ENCODE measurements around the gene TUBGCP3.

TUBGCP3 gene

DNA sequence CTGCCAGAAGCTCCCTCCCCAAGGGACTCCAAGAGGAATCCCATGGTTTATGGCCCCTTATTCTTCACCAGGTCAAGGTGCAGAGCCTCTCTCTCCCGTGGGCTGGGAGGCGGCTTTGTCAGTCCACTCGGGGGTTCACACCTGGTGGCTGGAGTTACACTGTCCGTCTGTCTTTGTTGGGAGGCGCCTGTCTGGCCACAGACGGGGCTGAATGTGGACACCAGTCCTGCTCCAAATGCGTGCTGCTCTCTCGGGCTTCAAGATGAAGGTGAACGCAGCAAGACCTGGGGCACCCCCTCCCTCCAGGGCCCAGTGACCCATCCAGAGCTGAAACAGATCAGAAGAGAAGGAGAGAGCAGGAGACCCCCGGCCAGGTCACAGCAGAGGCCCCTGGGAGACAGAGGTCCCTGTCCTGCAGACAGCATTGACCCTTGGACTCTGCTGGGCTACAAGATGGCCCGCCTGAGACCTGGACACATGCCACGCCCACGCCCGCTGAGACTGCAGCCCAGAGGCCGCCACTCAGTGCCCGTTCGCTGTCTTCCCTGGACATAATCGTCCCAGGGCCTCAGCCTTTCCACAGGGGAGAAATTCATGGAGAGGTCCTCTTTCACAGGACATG lies 29.9 kb upstream of the TUBGCP3 start:
- no peak for FAIRE-seq
- DNase-seq (ENCODE audit: low spot score), result no peak

DNA sequence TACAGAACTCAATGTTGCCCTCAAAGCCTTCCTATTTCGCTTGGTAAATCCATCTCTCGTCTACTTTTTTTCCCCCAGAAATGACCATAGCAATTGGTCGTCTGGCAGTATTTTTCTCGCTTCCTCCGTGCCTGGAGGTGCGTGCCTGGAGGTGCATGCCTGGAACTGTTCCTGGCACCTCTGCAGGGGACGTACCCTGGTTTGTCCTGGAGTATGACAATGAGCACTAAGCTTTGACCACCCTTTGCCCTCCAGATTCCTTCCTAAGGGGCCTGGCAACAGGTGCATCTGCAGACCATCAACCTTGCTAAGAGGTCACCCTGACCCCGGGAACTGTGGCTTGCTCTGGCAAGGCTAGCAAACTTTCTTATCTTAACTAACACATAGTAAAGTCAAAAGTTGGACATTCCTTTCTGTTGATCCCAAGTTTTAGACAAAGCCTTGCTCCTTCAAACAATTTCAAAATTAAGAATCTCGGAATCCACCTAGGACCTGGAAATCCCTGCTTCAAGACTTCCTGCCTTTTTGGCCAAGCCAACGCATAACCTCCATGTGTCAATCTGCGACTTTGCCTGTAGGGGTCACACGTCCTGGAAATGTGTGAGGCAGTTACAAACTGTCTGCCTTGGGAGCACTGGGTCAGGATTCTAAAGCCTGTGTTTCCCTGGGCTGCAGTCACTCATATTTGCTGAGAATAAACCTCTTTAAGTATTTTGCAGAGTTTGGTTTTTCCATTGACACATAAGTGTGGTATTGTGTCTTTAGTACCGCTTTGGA lies 28.8 kb upstream of the TUBGCP3 start:
- FAIRE-seq, result no peak

DNA sequence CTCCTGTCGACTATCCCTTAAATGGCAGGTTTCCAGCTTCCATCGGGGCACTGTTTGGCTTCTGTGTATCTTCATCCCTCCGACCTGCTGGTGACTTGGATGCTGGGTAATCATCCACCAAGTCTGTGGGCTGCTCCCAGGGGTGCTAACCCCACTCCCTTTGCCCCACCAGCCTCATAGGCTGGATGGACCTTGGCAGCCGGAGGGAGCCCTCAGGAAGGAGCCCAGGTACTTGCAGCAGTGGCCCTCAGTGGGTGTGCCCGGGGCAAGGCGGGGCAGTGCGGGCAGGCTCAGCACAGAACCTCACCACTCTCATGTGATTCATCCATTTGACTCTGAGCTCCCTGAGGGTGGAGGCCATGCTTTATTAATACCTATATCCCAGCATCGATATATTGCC lies 27.4 kb upstream of the TUBGCP3 start:
- no peak for FAIRE-seq

More for the DNA sequence above, 28.8 kb upstream of the TUBGCP3 start:
- DNase-seq (ENCODE audit: low spot score), result peak; percentile 26

DNA sequence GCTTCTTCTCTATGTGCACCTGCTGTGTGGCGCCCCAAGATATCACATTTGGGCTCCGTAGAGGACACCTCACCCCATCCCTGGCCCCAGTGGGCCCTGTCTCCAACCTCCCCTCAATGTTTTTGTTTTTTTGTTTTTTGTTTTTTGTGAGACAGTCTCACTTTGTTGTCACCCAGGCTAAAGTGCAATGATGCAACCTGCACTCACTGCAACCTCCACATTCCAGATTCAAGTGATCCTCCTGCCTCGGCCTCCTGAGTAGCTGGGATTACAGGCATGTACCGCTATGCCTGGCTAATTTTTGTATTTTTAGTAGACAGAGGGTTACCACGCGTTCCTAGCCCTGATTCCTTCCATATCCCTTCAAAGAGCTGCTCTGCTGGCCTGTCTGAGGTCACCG lies 26.9 kb upstream of the TUBGCP3 start:
- FAIRE-seq (no peak), DNase-seq (ENCODE audit: low spot score) (no peak)

More for the DNA sequence above, 27.4 kb upstream of the TUBGCP3 start:
- DNase-seq (ENCODE audit: low spot score), result no peak

DNA sequence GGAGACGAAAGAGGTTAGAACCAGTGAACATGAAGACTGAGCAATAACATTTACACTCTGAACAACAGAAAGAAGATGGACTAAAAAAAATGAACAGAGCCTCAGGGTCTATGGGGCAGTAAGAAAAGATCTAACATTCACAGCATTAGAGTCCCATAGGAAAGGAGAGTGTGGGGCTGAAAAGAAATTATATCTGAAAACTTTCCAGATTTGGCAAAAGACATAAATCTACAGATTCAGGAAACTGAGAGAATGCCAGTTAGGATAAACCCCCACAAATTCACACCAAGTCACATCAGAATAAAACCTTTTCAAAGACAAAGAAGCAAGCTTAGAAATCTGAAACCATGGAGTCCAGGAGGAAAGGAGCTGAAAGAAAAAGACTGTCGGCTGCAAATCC lies 20.3 kb upstream of the TUBGCP3 start:
- no peak for FAIRE-seq
- no peak for DNase-seq (ENCODE audit: low spot score)

DNA sequence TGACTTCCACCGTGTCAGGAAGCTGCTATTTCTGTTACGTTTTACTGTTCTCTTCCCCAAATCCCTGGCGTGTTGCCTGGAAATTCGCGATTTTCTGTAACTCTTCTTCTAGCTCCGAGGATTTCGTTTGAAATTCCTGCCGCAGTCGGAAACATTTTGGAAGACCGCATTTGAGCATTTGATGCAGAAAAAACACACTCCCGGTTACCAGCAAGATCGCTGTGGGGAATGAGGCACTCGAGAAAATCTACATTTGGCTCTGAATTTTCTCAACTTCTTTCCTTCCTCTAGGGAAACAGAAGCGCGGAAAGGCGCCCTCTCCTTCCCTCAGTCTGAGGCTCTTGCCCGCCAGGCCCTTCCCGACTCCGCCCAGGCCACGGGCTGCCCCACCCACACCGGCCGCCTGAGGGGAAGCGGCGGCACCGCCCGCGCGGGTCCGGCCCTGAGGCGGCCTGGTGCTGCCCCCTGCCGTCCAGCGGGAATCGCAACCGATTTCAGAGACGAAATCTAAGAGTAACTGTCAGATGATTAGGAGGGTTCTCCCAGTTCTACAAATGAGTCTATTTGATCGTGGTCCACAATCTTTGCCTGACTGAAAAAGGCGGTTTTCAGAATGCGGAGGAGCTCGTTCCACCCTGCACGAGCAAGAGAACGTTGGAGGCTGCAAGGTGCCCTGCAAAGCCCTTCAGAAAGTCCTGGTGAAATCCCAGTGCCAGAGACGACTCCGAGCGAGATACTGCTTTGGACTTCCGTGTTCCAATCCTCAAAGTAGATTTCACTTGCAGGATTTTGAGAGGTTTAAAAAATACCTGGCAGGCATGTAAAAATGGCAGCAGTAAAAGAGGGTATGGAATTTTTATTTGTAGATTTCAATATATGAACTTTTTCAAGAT lies 18.4 kb upstream of the TUBGCP3 start:
- DNase-seq (ENCODE audit: low spot score) (peak; percentile 52), FAIRE-seq (no peak)

DNA sequence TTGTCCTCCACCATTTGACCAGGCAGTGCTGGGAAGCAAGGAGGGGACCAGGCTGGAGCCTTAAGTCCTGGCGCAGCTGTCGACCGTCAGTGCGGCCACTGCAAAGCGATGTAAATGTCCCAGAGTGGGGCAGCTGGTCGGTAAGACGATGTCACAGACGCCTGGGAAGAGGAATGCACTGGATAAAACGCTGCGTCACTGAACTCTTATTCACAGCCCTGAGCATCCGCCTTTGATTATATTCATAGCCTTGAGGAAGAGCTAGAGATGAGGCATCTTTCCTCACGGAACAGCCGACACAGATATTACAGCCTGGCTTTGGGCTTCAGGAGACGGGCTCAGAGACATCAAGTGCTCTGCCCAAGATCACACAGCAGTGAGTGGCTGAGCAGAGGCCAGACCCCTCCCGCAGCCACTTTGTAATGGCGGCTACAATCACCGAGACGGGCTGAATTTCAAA lies 17.6 kb upstream of the TUBGCP3 start:
- no peak for DNase-seq (ENCODE audit: low spot score)
- no peak for FAIRE-seq

DNA sequence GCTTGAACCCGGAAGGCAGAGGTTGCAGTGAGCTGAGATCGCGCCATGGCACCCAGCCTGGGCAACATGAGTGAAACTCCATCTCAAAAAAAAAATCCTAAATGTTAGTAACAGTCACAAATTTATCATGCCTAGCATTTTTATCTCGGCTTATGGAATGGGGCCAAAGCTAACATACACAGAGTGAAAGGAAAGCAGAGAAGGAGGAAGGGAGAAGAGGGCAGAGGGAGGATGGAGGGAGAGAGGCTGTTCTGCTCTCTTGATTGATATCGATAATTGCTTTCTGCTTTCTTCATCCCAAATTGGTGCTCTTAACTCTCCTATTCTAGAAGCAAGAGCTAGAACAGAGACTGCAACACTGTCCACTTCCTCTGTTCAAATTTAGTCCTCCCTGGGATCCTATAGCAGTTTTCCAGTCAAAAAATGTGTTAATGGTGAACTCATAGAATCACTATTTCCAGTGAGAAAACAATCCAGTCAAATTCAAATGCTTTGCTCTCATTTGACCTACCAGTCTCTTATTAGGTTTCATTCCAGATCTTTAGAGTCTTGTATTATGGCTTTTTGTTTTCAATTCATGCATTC lies 15.8 kb upstream of the TUBGCP3 start:
- no peak for DNase-seq (ENCODE audit: low spot score)
- no peak for FAIRE-seq

DNA sequence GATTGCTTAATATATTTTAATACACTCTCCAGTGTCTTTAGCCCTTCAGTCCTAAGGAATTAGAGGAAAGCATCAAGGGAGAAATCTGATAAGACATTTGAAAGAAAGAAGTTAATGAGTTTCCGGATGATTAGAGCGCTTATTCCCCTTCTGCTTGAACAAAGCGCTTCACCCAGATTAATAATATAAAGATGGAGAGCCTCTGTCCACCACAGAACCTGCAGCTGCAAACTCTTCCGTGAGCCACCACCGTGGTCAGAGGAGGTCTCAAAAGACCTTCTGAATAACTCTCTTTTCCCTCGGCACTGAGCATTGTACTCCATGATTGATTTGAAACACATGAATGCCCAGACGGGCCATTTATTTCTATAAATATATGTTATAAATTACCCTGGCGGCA lies 14.2 kb upstream of the TUBGCP3 start:
- no peak for FAIRE-seq
- no peak for DNase-seq (ENCODE audit: low spot score)

DNA sequence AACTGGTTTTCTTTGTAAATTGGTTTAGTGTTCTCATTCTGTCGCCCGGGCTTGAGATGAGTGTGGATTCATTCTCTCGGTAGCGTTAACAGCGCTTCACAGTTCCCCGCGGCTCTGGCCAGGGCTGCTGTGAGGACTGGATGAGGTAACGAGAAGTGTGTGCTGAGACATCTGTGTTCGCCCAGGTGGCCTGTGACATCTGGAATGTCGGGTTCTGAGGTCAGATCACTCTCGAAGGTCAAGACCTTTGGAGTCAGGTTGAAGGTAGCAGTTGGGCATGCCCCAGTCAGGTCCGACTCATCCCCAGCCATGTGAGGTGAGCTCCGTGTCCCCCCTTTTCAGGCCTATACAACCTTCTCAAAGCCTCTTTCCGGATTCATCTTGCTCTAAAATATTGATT lies 13.4 kb upstream of the TUBGCP3 start:
- FAIRE-seq (no peak), DNase-seq (ENCODE audit: low spot score) (no peak)

DNA sequence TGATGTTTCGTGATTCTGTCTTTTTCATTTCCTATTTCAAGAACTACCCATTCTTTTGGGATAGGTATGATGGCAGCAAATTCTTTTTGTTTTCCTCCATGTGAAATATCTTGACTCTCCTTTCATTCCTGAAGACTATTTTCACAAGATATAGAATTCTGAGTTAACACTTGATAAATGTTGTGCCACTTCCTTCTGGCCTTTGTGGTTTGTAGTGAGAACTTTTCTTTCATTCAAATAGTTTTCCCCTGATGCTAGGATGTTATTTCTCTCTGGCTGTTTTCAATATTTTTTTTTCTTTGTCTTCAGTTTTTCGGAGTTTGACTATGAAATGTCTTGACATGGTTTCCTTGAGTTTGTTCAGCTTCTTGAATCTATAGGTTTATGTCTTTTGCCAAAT lies 8.3 kb upstream of the TUBGCP3 start:
- FAIRE-seq (no peak), DNase-seq (ENCODE audit: low spot score) (no peak)

DNA sequence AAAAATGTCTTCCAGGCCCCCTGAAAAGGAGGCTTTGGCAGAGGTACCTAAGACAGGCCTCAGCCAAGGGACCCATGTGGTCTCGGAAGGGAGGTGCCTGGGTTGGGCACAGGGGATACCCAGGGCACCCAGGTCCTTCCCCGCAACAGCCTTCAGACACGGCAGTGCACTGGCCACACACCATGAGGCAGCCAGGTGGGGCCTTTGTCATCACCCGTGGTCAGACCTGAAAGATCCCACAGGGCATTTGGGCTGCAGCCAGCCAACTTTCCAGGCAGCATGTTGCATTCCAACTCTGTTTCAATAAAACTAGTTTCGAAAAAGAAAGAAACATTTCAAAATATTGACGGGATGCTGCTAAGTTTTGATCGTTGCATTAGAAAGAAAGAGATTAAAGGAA lies 4.7 kb upstream of the TUBGCP3 start:
- no peak for FAIRE-seq
- no peak for DNase-seq (ENCODE audit: low spot score)

DNA sequence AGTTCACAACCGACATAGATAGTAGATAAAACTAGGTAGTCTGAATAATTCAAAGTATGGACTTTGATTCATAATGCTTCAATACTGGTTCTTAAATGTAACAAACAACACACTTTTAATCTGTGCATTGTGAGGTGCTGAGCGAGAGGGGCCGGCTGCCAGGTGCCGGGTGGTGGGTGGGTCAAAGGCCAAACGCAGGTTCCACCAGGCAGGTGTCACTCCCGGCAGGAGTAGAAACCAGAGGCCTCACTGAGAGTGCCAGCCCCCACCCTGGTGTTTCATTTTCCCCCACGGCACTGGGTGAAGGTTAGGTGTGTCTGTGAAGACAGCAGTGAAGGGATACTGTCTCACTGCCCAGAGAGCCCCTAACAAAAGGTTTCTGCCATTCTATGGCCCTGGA lies 4.2 kb upstream of the TUBGCP3 start:
- no peak for DNase-seq (ENCODE audit: low spot score)
- FAIRE-seq, result no peak

DNA sequence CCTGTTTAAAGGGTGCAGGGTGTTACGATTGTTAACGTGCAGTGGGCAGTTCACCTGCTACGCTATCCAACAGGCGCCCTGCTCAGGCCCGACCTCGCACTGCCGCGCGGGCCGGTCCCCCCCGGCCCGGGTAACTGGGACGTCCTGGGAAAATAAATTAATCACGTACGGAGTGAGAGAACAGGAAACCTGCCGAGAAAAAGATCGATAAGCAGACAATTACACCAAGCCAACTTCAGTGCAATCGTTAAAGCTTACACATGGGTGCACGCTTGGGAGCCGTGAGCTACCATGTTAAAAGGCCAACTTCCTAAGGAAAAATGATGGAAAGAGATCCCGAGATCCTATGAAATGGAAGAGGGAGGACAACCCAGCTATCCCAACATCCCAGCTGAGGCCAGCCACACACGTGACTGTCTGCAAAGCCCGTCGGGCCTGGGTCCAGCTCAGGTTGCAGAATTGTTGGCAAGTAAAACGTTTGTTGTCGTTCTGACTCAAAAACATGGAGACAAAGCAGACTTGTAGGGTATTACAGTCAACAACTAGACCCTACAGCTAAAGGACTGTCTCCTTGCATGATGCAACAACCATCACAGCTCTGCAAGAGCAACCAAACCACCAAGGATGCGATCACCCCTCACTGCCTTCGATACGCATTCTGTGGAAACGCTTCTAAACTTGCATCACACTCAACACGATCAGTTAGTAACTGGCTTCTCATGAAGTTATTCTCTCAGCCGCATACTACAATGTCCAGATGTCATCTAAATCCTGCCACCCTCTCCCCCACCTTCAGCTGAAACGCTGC lies 741 bp upstream of the TUBGCP3 start:
- DNase-seq (ENCODE audit: low spot score) (no peak), FAIRE-seq (no peak)

DNA sequence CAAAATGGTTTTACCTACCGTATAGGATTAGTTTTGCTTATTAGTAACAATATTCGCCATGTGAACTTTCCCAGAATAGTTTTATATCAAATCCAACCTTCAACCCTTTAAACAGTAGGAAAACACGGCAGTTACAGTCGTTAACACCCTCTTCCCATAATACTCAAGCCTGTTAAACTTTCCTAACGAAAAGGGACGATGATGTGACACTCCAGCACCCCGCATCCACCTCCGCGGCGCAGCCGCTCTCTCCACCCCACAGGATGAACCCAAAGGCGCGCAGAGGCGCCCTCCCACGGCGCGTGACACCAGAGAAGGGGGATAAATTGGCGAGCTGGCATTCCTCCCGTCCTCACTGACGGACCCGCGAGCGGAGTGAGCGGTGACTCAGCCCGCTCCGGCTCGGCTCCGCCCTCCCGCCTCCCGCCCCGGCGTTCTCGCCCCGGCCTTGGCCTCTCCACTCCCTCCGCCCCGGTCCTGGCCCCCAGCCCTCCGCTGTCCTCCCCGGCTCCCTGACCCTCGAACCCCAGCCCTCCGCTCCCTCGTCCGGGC lies 665 bp downstream of the TUBGCP3 start:
- peak; percentile 68 for DNase-seq (ENCODE audit: low spot score)

DNA sequence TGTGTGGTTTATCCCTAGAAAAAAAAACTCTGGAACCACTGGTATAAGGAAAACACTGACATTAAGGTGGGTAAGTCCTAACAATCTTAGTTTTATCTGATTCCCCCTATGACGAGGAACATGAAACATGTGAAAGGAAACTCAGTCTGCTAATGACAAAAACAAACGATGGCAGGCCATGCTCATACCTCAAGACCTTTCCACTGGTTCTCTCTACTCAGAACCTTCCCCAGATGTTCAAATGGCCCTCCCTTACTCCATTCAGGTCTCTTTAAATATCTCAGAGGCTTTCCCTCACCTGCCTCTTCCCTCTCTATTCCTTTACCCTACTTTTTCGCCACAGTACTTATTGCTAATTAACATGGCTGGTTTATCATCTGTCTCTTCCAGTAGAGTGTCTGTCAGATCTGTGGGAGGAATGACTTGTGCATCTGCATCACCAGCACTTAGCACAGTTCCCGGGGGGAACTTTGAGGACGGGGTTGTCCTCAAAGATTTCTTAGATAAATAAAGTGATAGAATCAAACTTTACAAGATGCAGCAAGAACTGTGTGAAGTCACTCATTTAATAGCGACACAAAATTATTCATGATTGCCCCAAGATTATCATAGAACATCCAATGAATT lies 1.5 kb downstream of the TUBGCP3 start:
- FAIRE-seq, result no peak

More for the DNA sequence above, 665 bp downstream of the TUBGCP3 start:
- FAIRE-seq, result no peak

DNA sequence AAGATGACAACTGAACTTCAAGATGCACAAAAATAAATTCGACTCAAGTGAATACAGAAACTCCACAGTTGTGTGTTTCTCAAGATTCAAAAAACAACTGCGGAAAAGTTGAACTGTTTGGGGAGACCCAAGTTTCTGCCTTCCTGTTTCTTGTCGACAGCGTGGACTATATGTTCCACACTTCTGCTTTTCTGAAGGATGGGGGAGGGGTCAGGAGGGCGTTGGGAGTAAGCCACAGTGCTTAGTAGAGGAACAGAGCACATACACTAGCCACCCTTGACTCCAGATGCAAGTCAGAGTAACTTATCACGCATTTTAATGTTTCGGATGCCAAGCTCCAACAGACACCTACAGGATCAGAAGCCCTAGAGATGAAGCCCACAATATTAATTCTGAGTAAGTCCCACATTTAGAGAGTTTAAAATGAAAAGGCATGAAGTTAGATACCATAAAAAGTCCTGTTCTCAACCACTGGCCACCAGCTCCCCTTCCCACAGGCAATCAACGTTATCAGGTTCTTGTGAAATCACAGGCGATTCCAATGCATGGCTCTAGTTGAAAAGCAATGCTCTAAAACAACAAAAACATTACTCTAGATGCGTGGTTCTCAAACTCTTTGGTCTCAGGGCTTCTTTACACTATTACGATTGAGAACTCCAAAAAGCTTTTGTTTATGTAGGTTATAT lies 4.2 kb downstream of the TUBGCP3 start:
- FAIRE-seq (no peak), DNase-seq (ENCODE audit: low spot score) (no peak)

More for the DNA sequence above, 1.5 kb downstream of the TUBGCP3 start:
- DNase-seq (ENCODE audit: low spot score), result no peak

DNA sequence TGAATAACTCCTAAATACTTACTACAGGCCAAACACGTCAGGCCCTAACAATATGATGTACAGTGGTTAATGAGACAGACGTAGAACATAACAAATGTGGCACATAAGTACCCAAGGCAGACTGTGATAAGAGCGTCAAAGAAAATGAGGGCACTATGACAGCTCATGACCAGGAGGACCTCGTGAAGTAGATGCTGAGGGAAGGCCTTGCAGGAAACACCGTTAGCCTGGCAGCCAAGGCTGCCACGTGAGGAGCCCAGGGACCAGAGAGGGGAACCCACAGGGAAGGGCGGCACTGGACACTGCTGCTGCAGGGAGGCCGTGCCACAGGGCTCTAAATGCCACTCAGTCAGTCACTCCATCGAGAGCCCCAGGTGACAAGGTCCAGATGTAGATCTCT lies 5.7 kb downstream of the TUBGCP3 start:
- DNase-seq (ENCODE audit: low spot score), result no peak
- no peak for FAIRE-seq

DNA sequence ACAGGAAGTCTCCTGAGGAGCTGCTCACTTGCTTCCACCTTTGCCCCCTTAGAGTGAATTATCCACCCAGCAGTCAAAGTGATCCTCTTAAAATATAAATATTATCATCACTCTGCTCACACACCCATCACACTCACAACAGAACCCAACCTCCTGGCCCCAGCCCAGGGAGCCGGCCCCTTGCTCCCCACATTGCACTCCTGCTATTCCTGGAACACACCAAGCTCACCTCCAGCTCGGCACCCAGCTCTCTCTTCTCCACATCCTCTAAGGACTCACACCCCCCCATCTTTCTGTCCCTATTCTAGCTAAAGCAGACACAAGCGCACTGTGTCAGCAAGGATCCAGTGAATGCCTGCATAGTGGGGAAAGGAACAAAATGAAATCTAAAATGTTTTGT lies 7.0 kb downstream of the TUBGCP3 start:
- no peak for DNase-seq (ENCODE audit: low spot score)
- FAIRE-seq, result no peak

Data from RCC 7860 (cell line).